Astrocyte of the cerebellum (primary cell): Measurements from ENCODE around the gene ITPRID1.
"Not testable (repeated sequence)": the region's sequence is repeated elsewhere in the genome, so short reads cannot be mapped to it uniquely, and the experiment has no call there.

Experiments used
- DNase-seq: peaks from one replicate; pipeline ENCODE4 v3.0.0-alpha.2; 2011; ENCODE audit warnings: low read depth
- H3K4me3 ChIP-seq: 2 replicates; pipeline ENCODE4 v1.5.1; 2011; ENCODE audit warnings: mild to moderate bottlenecking, low read depth, low read length, moderate library complexity
- CTCF ChIP-seq: IDR thresholded peaks from 2 replicates; pipeline ENCODE4 v1.5.1; 2012; ENCODE audit warnings: low read length, low read depth, moderate library complexity, mild to moderate bottlenecking; ENCODE audit errors: missing control alignments
- in situ Hi-C: cut with HindIII; loops from 2 replicates; pipeline ENCODE4 v1.10.0; 2017; ENCODE audit warnings: low sequenced_read_pairs

The ITPRID1 gene

GRCh38 chr7:31513790-31514189 is at the start of gene ITPRID1:
ITPRID1 (plus strand) TSS chr7:31514090; CDS start chr7:31553025, 38,935 bp downstream.
- no peak within 1 kb of the TSS for H3K4me3 ChIP-seq
- no peak for DNase-seq
- TF ChIP-seq CTCF, result no peak
- in situ Hi-C loops, result no loop called here

GRCh38 chr7:31464601-31465000 is 49.3 kb upstream of the ITPRID1 start:
- H3K4me3 ChIP-seq, result no peak overlapping the region
- no peak for TF ChIP-seq CTCF
- DNase-seq, result no peak
- in situ Hi-C loops, result no loop called here

- no peak for TF ChIP-seq CTCF
- no peak overlapping the region for H3K4me3 ChIP-seq
- no peak for DNase-seq
- in situ Hi-C loops, result no loop called here
Observed at GRCh38 chr7:31465285-31465684, 48.6 kb upstream of the ITPRID1 start.

GRCh38 chr7:31466036-31466435 is 47.9 kb upstream of the ITPRID1 start:
- no peak overlapping the region for H3K4me3 ChIP-seq
- TF ChIP-seq CTCF, result no peak
- DNase-seq, result no peak
- in situ Hi-C loops, result no loop called here

GRCh38 chr7:31470883-31471282 is 43.0 kb upstream of the ITPRID1 start:
- DNase-seq, in situ Hi-C loops, H3K4me3 ChIP-seq: not testable (repeated sequence)

GRCh38 chr7:31475368-31475767 is 38.5 kb upstream of the ITPRID1 start:
- no peak for DNase-seq
- H3K4me3 ChIP-seq, result no peak overlapping the region
- in situ Hi-C loops, result no loop called here
- TF ChIP-seq CTCF, result no peak

- TF ChIP-seq CTCF, result no peak
- in situ Hi-C loops, result no loop called here
- DNase-seq, result no peak
- no peak overlapping the region for H3K4me3 ChIP-seq
Observed at GRCh38 chr7:31476073-31476745, 37.7 kb upstream of the ITPRID1 start.
